Body of pancreas (tissue), 4 donors: ENCODE measurements around the gene HSD17B1.

ENCODE experiments used
- POLR2A ChIP-seq, 3 donors: fragments of 450-650 bp; IDR thresholded peaks; one replicate each; pipeline ENCODE4 v1.6.1; 2016; ENCODE audit warnings: antibody characterized with exemption in 3 of 3, mild to moderate bottlenecking in 2 of 3
- TF ChIP-seq, protein P1 (sequence below), 7 experiments: fragments of 450-650 bp in 4 of 7; fragments of 200-600 bp in 3 of 7; sonication (generic) in 3 of 7; IDR thresholded peaks; one replicate each; pipeline ENCODE4 v1.5.1; 2016 to 2019; ENCODE audit warnings: antibody characterized with exemption in 7 of 7

DNA sequence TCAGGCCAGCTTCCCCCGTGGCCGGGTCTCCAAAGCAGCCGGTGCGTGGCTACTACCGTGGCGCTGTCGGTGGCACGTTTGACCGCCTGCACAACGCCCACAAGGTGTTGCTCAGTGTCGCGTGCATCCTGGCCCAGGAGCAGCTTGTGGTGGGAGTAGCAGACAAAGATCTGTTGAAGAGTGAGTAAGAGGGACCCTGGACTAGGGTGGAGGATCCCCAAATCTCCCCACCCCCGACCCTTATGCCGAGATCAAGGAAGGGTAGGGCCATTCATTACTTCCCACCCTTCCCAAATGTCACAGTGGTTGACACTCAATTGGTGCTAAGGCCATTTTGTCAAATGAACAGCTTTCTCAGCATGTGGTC is 10.4 kb downstream of the HSD17B1 start:
- TF ChIP-seq, protein P1, sequence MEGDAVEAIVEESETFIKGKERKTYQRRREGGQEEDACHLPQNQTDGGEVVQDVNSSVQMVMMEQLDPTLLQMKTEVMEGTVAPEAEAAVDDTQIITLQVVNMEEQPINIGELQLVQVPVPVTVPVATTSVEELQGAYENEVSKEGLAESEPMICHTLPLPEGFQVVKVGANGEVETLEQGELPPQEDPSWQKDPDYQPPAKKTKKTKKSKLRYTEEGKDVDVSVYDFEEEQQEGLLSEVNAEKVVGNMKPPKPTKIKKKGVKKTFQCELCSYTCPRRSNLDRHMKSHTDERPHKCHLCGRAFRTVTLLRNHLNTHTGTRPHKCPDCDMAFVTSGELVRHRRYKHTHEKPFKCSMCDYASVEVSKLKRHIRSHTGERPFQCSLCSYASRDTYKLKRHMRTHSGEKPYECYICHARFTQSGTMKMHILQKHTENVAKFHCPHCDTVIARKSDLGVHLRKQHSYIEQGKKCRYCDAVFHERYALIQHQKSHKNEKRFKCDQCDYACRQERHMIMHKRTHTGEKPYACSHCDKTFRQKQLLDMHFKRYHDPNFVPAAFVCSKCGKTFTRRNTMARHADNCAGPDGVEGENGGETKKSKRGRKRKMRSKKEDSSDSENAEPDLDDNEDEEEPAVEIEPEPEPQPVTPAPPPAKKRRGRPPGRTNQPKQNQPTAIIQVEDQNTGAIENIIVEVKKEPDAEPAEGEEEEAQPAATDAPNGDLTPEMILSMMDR (IDR thresholded peaks at IDR 0.05) = peak in 1 of 7 experiments; percentile 3
- peak in 2 of 3 donors; percentile 19 to 41 for TF ChIP-seq POLR2A (IDR thresholded peaks at IDR 0.05)
